H9 (cell line): ENCODE data around the gene HYAL1. TPM values are rescaled to one million over a fixed set of nuclear protein-coding genes. Genes with fewer than 3 reads are reported as not detected.
A peak's percentile ranks its signal among the peaks of the same experiment; 100 is the strongest.

ENCODE experiments used
- DNase-seq: peaks from one replicate; pipeline ENCODE4 v3.0.0-alpha.2; 2017
- H2AFZ ChIP-seq: one replicate; pipeline ENCODE4 v1.6.1; 2013; ENCODE audit warnings: mild to moderate bottlenecking, low read length, control low read depth, moderate library complexity
- H2AK5ac ChIP-seq: 2 replicates; pipeline ENCODE4 v1.6.1; 2013; ENCODE audit warnings: low read length, control low read depth, mixed read lengths; ENCODE audit not compliant: insufficient read length
- H2BK120ac ChIP-seq: one replicate; pipeline ENCODE4 v1.6.1; 2013; ENCODE audit warnings: low read depth, mild to moderate bottlenecking, low read length, control low read depth, inconsistent platforms; ENCODE audit not compliant: poor library complexity, severe bottlenecking
- H2BK12ac ChIP-seq: 2 replicates; pipeline ENCODE4 v1.6.1; 2013; ENCODE audit warnings: low read length, control low read depth, mixed read lengths, low read depth; ENCODE audit not compliant: insufficient read length
- H2BK15ac ChIP-seq: 2 replicates; pipeline ENCODE4 v1.6.1; 2013; ENCODE audit warnings: low read depth, low read length, control low read depth
- H2BK20ac ChIP-seq: one replicate; pipeline ENCODE4 v1.6.1; 2013; ENCODE audit warnings: low read depth, mild to moderate bottlenecking, low read length, control low read depth, inconsistent platforms; ENCODE audit not compliant: poor library complexity, severe bottlenecking
- H2BK5ac ChIP-seq: 2 replicates; pipeline ENCODE4 v1.6.1; 2013; ENCODE audit warnings: low read length, control low read depth, mixed read lengths; ENCODE audit not compliant: insufficient read length
- H3K14ac ChIP-seq: 2 replicates; pipeline ENCODE4 v1.6.1; 2013; ENCODE audit warnings: low read length, control low read depth; ENCODE audit not compliant: insufficient read depth
- H3K18ac ChIP-seq: 2 replicates; pipeline ENCODE4 v1.6.1; 2013; ENCODE audit warnings: low read depth, mild to moderate bottlenecking, mixed read lengths, low read length, control low read depth; ENCODE audit not compliant: insufficient read length
- H3K23ac ChIP-seq: 2 replicates; pipeline ENCODE4 v1.6.1; 2013; ENCODE audit warnings: low read length, control low read depth, mixed read lengths, low read depth; ENCODE audit not compliant: insufficient read length
- H3K23me2 ChIP-seq: 2 replicates; pipeline ENCODE4 v1.6.1; 2013; ENCODE audit warnings: low read depth, mild to moderate bottlenecking, mixed read lengths, low read length, control low read depth; ENCODE audit not compliant: insufficient read length, poor library complexity, severe bottlenecking
- H3K27ac ChIP-seq: 2 replicates; pipeline ENCODE4 v1.5.1; 2013; ENCODE audit warnings: low read length, control low read depth, mixed read lengths, low read depth; ENCODE audit not compliant: insufficient read length
- H3K27me3 ChIP-seq: 2 replicates; pipeline ENCODE4 v1.6.1; 2013; ENCODE audit warnings: low read length, control low read depth, inconsistent platforms; ENCODE audit not compliant: insufficient read depth
- H3K4ac ChIP-seq: 2 replicates; pipeline ENCODE4 v1.6.1; 2013; ENCODE audit warnings: low read depth, mild to moderate bottlenecking, control low read depth, inconsistent platforms, low read length, moderate library complexity
- H3K4me1 ChIP-seq: 2 replicates; pipeline ENCODE4 v1.6.1; 2013; ENCODE audit warnings: low read length, control low read depth, inconsistent platforms; ENCODE audit not compliant: insufficient read depth
- H3K4me2 ChIP-seq: 2 replicates; pipeline ENCODE4 v1.6.1; 2013; ENCODE audit warnings: low read length, control low read depth, mixed read lengths; ENCODE audit not compliant: insufficient read length, insufficient read depth
- H3K56ac ChIP-seq: 2 replicates; pipeline ENCODE4 v1.6.1; 2013; ENCODE audit warnings: low read depth, mild to moderate bottlenecking, mixed read lengths, low read length, control low read depth; ENCODE audit not compliant: insufficient read length
- H3K79me1 ChIP-seq: 2 replicates; pipeline ENCODE4 v1.6.1; 2013; ENCODE audit warnings: low read depth, mild to moderate bottlenecking, moderate library complexity, low read length, control low read depth, inconsistent platforms; ENCODE audit not compliant: insufficient read depth, poor library complexity, severe bottlenecking
- H3K79me2 ChIP-seq: 2 replicates; pipeline ENCODE4 v1.6.1; 2013; ENCODE audit warnings: low read length, control low read depth, inconsistent platforms; ENCODE audit not compliant: insufficient read depth
- H3K9ac ChIP-seq: 2 replicates; pipeline ENCODE4 v1.6.1; 2013; ENCODE audit warnings: low read length, control low read depth, mixed read lengths; ENCODE audit not compliant: insufficient read length; ENCODE audit errors: extremely low read depth
- H3K9me3 ChIP-seq: one replicate; pipeline ENCODE4 v1.6.1; 2013; ENCODE audit warnings: low read depth, low read length, inconsistent platforms; ENCODE audit not compliant: control insufficient read depth
- H3T11ph ChIP-seq: one replicate; pipeline ENCODE4 v1.6.1; 2013; ENCODE audit warnings: mild to moderate bottlenecking, low read length, control low read depth, inconsistent platforms
- H4K20me1 ChIP-seq: one replicate; pipeline ENCODE4 v1.6.1; 2013; ENCODE audit not compliant: control insufficient read depth, insufficient read length, insufficient read depth
- H4K5ac ChIP-seq: 2 replicates; pipeline ENCODE4 v1.6.1; 2013; ENCODE audit warnings: low read depth, mild to moderate bottlenecking, mixed read lengths, low read length, control low read depth; ENCODE audit not compliant: insufficient read length
- H4K8ac ChIP-seq: replicated peaks from 2 replicates; pipeline ENCODE4 v1.6.1; 2013; ENCODE audit warnings: low read length, control low read depth, mixed read lengths, low read depth; ENCODE audit not compliant: insufficient read length
- H4K91ac ChIP-seq: 2 replicates; pipeline ENCODE4 v1.6.1; 2013; ENCODE audit warnings: low read depth, mild to moderate bottlenecking, moderate library complexity, mixed read lengths, low read length, control low read depth; ENCODE audit not compliant: insufficient read length
- H3K27ac Mint-ChIP-seq, 3 experiments: 2 replicates in 2 of 3; 3 replicates in 1 of 3; pipeline ENCODE4 v1.8.0; 2020 to 2021; ENCODE audit warnings: mixed read lengths in 3 of 3, mild to moderate bottlenecking in 1 of 3, moderate library complexity in 1 of 3
- H3K27me3 Mint-ChIP-seq: 2 replicates; pipeline ENCODE4 v1.8.0; 2021; ENCODE audit warnings: low read depth, mild to moderate bottlenecking, moderate library complexity, mixed read lengths
- H3K36me3 Mint-ChIP-seq, 3 experiments: 2 replicates in 2 of 3; 3 replicates in 1 of 3; pipeline ENCODE4 v1.8.0; 2020 to 2021; ENCODE audit warnings: low read depth in 3 of 3, mixed read lengths in 3 of 3; ENCODE audit not compliant: insufficient read depth in 1 of 3
- H3K4me1 Mint-ChIP-seq, 2 experiments: 2 replicates each; pipeline ENCODE4 v1.8.0; 2020; ENCODE audit warnings: mixed read lengths in 2 of 2
- H3K4me3 Mint-ChIP-seq, 2 experiments: 2 replicates in 1 of 2; 3 replicates in 1 of 2; pipeline ENCODE4 v1.8.0; 2020 to 2021; ENCODE audit warnings: mild to moderate bottlenecking in 2 of 2, mixed read lengths in 2 of 2, moderate library complexity in 1 of 2
- H3K9me3 Mint-ChIP-seq, 2 experiments: 2 replicates in 1 of 2; 3 replicates in 1 of 2; pipeline ENCODE4 v1.8.0; 2020; ENCODE audit warnings: mild to moderate bottlenecking in 2 of 2, mixed read lengths in 2 of 2, moderate library complexity in 1 of 2
- WGBS: extraction: QIAGEN DNeasy Blood & Tissue Kit; methylation state at CpG from one replicate; pipeline ENCODE4 v1.1.7; 2013; ENCODE audit warnings: missing lambda C conversion rate, low lambda C conversion rate, mixed read lengths; ENCODE audit not compliant: insufficient read length; ENCODE audit errors: extremely low coverage; 5-methylcytosine and 5-hydroxymethylcytosine counted together
- total RNA-seq: library from RNA; stranded (reverse); gene quantifications from 2 replicates; pipeline ENCODE4 v1.2.1, GENCODE V29; 2021
- TF ChIP-seq, protein P1 (sequence below): fragments of 200-600 bp; sonication (generic); conservative IDR thresholded peaks from 3 replicates; pipeline ENCODE4 v1.8.0; 2021; ENCODE audit warnings: antibody characterized with exemption, mild to moderate bottlenecking

The HYAL1 gene
- total RNA-seq, 1 experiment from 2014 or later: 2.0 TPM

DNA sequence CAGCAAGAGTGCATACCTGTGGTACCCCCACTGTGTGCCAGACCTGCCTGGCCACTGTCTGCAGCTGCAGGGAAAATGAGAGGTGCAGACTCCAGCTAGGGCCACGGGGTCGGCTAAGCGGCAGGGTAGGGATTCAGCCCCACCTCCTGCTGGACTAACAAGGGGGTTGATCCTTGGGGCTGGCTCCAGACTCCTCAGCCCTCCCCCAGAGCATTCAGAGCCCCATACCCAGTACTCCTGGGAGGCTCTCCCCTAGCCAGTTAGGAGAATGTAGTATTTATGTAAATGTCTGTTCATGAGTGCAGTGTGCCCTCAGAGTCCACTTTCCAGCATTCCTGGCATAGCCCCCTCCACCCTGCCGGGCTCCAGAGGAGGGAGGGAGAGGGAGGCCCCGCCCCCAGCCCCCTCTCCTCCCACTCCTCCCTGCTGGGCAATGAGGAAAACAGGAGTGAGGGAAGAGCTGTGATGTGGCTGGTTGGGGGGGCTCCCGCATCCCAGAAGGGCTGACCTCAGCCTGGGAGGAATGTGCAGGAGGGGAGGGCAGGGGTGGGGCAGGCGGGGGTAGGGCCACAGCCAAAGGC lies 38.9 kb downstream of the HYAL1 start:
- TF ChIP-seq, protein P1, sequence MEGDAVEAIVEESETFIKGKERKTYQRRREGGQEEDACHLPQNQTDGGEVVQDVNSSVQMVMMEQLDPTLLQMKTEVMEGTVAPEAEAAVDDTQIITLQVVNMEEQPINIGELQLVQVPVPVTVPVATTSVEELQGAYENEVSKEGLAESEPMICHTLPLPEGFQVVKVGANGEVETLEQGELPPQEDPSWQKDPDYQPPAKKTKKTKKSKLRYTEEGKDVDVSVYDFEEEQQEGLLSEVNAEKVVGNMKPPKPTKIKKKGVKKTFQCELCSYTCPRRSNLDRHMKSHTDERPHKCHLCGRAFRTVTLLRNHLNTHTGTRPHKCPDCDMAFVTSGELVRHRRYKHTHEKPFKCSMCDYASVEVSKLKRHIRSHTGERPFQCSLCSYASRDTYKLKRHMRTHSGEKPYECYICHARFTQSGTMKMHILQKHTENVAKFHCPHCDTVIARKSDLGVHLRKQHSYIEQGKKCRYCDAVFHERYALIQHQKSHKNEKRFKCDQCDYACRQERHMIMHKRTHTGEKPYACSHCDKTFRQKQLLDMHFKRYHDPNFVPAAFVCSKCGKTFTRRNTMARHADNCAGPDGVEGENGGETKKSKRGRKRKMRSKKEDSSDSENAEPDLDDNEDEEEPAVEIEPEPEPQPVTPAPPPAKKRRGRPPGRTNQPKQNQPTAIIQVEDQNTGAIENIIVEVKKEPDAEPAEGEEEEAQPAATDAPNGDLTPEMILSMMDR: no peak
- no peak overlapping the region for H2AK5ac ChIP-seq
- no peaks in the 10 kb centered on the region for H3K23me2 ChIP-seq
- peaks cover 5% of the 10 kb centered on the region; the same call in 1 of the 2 replicates for H3K4me1 ChIP-seq
- no peaks in the 10 kb centered on the region for H3K79me1 ChIP-seq
- H2BK5ac ChIP-seq: no peak overlapping the region
- WGBS: no CpG with 5 or more reads among the region's 7 CpGs
- H3K79me2 ChIP-seq: no peaks in the 10 kb centered on the region
- peaks cover 3% of the 10 kb centered on the region; the same call in 1 of the 2 replicates for H3K27me3 Mint-ChIP-seq
- no peak overlapping the region for H3K56ac ChIP-seq
- H3K9ac ChIP-seq: no peak overlapping the region
- H2BK12ac ChIP-seq: no peak overlapping the region
- DNase-seq: peak; percentile 98
- H3K4ac ChIP-seq: no peak overlapping the region
- H3K27ac Mint-ChIP-seq: peak overlapping the region; percentile 97 to 98 (median 98)
- peak overlapping the region; percentile 3; the same call in 1 of the 2 replicates for H3K14ac ChIP-seq
- no peak overlapping the region for H4K91ac ChIP-seq
- H2BK15ac ChIP-seq: no peak overlapping the region
- no peak overlapping the region for H4K8ac ChIP-seq
- H3K18ac ChIP-seq: peak overlapping the region; percentile 81
- no peak overlapping the region for H2AFZ ChIP-seq
- no peak overlapping the region for H2BK120ac ChIP-seq
- no peak overlapping the region for H4K5ac ChIP-seq
- H3K4me3 Mint-ChIP-seq: peak overlapping the region in 1 of 2 experiments; percentile 71; a peak in 2 of 5 replicates
- no peak overlapping the region for H3K23ac ChIP-seq
- peaks cover 51 to 71% of the 10 kb centered on the region in 2 experiments for H3K4me1 Mint-ChIP-seq
- H3K9me3 Mint-ChIP-seq: no peaks in the 10 kb centered on the region
- H3K27me3 ChIP-seq: no peaks in the 10 kb centered on the region
- H2BK20ac ChIP-seq: no peak overlapping the region
- H3T11ph ChIP-seq: no peak overlapping the region
- H4K20me1 ChIP-seq: no peaks in the 10 kb centered on the region
- no peaks in the 10 kb centered on the region for H3K9me3 ChIP-seq
- H3K36me3 Mint-ChIP-seq: no peaks in the 10 kb centered on the region
- peak overlapping the region; percentile 36 for H3K4me2 ChIP-seq
- H3K27ac ChIP-seq: peak overlapping the region; percentile 48
